Measurements from ENCODE around the gene ATG2B.

- TF ChIP-seq POLR2AphosphoS5 (IDR thresholded peaks at IDR 0.05; ENCODE audit: low read depth, low read length), result no peak
- no peak for TF ChIP-seq POLR2A (IDR thresholded peaks at IDR 0.05; ENCODE audit: low read depth, low read length)
- TF ChIP-seq TAF1 (IDR thresholded peaks at IDR 0.05; ENCODE audit: low read depth, low read length), result no peak
- no peak for TF ChIP-seq SPI1 (IDR thresholded peaks at IDR 0.05; ENCODE audit: low read depth, low read length)
- no peak for TF ChIP-seq POU2F2 (IDR thresholded peaks at IDR 0.05; ENCODE audit: low read depth, low read length)
- no peak for TF ChIP-seq PAX5 (IDR thresholded peaks at IDR 0.05; ENCODE audit: insufficient read depth, low read length, severe bottlenecking)
Observed at GRCh38 chr14:96239711-96240141, 123.4 kb downstream of the ATG2B start.

All from GM12891 (cell line).